GM21360 (cell line): ENCODE data around the gene SERPINB7.
"Not testable (repeated sequence)": the region's sequence is repeated elsewhere in the genome, so short reads cannot be mapped to it uniquely, and the experiment has no call there.

Experiments
- ATAC-seq: cut with Tn5 transposase; IDR thresholded peaks from one replicate; pipeline ENCODE4 v1.9.1; 2021; ENCODE audit warnings: mild to moderate bottlenecking, moderate library complexity; ENCODE audit not compliant: unreplicated experiment

The SERPINB7 gene, protein sequence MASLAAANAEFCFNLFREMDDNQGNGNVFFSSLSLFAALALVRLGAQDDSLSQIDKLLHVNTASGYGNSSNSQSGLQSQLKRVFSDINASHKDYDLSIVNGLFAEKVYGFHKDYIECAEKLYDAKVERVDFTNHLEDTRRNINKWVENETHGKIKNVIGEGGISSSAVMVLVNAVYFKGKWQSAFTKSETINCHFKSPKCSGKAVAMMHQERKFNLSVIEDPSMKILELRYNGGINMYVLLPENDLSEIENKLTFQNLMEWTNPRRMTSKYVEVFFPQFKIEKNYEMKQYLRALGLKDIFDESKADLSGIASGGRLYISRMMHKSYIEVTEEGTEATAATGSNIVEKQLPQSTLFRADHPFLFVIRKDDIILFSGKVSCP

DNA sequence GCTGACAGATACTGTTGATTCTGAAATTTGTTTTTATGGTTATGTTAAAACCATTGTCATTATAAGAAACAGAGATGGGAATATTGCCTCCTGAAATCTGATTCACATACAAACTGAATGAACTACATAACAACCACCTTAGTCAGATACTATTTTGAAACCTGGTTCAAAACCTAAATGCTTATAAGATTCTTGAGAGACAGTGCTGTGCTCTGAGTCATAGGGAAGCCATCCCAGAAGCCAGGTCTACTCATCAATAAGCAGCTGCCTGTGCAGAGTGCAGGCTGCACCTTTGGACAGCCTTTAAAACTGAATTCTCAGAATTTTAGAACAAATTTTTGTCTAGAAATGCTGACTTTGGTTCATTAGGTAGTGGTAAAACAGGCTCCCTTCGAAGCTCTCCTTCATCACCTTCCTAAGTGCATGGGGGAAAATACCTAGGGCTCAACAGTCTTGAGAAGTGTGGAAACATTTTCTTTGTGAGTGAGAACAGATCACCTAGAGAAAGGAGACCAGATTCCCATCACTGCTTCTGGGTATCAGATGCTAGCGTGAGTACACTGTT, at the start of gene SERPINB7:
Gene SERPINB7, plus strand, starts transcription at position 253 of the 565 bp plus-strand sequence. CDS start 6,955 bp downstream, outside the sequence.
- ATAC-seq = no peak

DNA sequence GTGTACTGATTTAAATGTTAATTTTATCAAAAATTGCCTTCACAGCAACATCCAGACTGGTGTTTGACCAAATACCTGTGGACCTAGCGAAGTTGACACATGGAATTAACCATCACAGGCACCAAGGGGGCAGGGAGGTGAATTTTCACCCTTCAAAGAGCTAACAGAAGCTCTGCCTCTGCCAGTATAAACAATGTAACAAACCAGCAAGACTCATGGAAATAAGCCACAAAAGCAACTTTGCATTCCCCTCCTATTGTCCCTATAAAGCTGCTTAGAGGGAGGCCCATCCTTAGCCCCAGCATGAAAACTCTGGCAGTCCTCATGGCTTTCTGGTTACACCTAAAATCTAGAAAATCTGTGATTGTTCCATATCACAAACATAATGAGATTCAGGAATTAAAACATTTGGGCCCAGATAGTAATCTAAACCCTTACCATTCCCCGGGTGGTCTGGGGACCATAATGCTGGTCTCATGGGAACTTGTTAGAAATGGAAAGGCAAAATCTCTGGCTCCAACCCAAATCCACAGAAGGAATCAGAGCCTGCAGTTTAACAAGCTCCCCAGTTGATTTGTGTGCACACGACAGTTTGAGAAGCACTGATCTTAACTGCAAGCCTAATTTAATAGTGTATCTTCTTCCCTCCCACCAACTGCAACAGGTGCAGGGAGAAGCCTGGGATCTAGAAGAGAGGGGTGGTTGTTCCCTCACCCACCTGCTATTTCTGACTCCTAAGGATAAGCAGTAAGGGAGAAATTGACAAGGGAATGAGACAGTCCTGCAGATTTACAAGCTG, 49.3 kb upstream of the SERPINB7 start:
- no peak for ATAC-seq

DNA sequence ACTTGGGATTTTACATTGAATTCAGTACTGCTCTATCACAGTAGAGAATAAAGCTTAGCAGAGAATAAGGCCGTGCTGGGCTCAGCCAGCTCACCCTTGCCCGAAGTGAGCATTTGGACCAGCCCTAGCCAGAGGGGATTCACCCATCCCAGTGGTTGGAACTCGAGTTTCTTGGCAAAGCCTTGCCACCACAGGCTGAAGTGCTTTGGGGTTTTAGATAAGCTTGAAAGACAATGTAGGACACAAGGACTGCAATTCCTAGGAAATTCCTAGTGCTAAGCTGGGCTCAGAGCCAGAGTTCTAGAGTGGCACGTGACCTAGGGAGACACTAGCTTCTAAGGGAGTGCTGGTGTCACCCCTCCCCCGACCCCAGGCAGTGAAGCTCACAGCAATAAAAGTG, 44.4 kb upstream of the SERPINB7 start:
- ATAC-seq = no peak

DNA sequence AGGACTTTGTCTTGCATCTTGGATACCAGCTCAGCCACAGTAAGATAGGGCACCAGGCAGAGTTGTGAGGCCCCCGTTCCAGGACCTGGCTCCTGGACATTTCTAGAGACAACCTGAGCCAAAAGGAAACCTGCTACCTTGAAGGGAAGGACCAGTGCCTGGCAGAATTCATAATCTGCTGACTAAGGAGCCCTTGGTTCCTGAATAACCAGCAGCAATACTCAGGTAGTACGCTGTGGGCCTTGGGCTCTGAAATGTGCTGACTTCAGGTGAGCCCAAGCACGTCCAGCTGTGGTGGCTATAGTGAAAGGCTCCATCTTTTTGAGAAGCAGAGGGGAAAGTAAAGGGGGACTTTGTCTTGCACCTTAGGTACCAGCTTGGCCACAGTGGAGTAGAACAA, 44.0 kb upstream of the SERPINB7 start:
- no peak for ATAC-seq

DNA sequence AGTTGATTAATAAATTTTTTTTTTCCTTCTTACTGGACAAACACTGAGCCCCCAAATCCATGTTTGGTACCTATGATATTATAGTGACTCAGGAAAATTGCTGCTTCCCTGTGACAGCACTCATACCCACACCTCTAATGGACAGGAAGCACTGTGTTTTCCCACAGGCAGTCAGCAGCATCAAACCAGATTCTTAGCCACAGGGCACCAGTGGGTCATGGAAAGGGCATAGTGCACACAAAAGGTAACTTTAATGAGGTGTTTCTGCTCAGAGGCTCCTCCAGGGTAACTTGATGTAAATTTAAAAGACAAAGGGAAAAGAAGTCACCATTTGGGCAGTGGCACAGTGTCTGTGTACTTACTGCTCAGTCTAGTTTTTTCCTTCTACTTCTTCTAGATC, 38.3 kb upstream of the SERPINB7 start:
- ATAC-seq = no peak

DNA sequence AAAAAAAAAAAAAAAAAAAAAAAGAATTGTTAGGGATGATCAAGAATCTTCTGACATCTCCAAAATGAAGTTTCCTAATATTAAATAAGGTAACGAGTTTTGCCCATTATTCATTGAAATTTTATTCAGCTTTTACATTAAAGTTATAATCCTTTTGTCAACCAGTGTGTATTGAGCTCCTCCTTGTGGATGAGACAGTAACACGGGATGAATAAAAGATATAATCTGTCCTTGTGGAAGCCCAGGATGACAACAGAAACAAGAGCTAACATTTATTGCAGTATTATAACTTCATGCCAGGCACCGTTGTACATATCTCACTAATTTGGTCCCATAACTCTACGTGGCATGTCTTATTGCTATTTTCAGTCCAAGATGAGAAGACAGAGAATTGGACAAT, 33.4 kb upstream of the SERPINB7 start:
- ATAC-seq = no peak

DNA sequence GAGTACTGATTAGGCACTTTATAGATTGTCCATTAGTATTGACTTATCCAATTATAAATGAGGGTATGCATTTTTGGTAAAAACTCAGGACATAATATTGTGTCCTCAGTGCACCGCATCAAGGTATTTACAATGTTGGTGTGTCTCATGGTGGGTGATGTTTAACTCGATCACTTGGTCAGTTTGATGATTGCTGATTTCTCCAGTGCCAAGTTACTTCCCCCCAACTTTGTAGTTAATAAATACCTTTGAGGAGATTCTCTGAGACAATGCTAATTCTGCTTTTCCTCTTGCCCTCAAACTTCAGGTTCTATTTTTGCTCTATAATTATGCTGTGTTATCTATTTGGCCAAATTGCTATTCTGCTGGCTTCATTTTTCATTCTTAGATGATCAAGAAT, 28.2 kb upstream of the SERPINB7 start:
- ATAC-seq = no peak

DNA sequence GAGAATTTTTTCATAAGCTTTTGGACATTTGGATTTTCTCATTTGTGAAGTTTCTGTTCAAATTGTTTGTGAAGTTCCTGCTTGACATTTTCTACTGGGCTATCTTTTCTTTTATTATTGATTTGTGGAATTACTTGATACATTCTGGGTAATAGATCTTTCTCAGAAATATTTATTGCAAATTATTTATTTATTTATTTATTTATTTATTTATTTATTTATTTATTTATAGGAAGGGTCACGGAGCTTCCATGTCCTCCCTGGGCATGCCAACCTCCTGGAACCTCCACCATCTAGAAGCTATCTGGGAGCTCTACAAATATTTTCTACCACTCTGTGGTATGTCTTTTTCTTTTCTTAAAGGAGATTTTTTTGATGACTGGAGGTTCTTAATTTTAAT, 25.7 kb upstream of the SERPINB7 start:
- ATAC-seq = no peak

DNA sequence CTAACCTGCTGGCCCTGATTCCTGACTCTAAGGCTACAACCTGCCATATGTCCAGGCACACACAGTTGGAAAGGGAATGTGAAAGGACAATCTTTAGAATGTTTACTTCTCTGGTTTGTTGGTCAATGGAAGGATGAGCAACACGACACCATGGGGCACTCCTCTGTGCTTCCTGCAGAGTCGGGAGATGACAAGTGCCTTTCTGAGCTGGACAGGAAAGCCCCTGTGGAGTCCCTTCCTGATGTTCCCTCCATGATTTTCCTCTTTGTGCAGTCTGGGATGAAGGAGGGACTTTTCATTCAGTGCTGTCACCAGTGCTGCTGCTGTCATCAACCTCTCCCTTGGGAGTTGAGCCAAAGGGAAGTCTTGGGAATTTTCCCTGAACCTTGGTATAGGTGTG, 22.6 kb upstream of the SERPINB7 start:
- ATAC-seq = no peak

DNA sequence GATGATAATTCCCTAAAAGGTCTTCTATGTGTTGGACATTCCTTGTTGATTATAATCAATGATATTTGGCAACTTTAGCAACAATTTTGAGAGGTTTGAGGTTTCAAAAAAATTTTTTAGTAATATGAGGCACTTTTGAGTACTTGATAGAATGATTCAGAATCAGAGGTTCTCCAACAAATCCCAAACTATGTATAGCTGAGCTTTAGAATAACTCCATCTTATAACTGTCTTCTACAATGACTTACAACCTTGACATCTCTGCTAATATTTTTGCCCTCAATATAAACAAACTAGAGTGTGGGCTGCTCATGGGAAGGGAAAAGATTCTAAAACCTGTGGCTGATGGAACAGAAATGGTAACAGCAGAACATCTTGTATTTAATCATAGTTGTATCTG, 21.5 kb upstream of the SERPINB7 start:
- ATAC-seq = no peak

DNA sequence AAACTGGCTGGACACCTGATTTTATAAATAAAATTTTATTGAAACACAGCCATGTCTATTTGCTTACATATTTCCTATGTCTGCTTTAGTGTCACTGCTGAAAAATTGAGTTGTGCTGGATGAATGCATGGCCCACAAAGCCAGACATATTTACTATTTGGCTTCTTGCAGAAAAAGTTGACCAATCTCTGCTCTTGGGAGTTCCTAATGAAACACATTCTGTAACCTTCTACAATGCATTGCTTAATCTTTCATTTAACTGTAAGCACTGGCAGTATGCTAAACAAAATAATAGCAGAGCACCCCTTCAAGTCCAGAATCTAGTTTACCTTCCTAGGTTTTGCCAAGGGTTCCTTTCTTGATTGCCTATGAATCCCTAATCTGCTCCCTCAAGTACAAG, 17.7 kb upstream of the SERPINB7 start:
- ATAC-seq = no peak

DNA sequence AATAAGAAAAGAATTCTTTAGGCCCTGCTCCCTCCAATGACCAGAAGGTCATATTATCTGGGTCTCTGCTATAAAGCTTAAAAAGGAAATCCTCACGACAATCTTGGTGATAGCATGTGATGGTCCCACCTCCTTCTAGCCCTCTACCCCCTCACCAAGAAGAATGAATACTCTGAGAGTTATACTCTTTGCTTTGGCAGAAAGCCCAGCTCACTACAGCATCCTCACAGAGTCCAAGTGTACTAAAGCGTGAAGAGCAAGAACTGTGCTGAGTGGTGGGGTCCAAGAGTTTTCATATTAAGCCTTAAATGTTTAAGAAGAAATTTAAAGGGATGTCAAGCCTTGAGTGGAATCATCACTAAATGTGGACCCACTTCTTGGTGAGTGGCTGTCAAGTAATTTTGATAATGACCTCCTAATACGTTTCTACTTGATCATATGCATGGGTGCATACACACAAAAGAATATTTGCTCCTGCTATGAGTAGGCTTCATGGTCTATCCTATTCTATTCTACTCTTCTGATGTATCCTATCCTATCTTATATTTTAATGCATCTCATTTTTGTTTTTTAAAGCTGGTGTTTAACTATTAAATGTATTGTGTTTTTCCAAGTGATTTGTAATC, 16.5 kb upstream of the SERPINB7 start:
- ATAC-seq = no peak

DNA sequence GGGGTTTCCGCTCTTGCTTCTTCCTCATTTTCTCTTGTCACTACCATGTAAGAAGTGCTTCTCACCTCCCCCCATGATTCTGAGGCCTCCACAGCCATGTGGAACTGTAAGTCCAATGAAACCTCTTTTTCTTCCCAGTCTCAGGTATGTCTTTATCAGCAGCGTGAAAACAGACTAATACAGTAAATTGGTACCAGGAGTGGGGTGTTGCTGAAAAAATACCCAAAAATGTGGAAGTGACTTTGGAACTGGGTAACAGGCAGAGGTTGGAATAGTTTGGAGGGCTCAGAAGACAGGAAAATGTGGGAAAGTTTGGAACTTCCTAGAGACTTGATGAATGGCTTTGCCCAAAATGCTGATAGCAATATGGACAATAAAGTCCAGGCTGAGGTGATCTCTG, 15.4 kb upstream of the SERPINB7 start:
- ATAC-seq = not testable (repeated sequence)

DNA sequence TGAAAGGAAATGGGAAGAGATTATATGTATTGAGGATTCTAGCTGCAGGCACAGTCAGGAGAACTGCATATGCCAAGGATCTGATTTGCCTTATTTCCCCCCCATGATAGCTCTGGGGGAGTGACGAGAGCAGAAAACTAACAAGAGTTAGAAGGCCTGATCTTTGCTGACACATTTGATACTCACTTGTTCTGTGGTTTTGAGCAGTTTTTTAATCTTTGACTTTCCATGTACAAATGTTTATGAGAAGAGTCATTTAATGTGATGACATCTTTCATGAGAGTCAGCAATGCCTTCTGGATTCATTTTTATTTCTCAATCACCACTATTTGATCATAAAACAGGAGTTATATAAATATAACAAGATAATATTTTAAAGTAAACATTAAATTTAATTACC, 12.7 kb upstream of the SERPINB7 start:
- ATAC-seq = no peak

DNA sequence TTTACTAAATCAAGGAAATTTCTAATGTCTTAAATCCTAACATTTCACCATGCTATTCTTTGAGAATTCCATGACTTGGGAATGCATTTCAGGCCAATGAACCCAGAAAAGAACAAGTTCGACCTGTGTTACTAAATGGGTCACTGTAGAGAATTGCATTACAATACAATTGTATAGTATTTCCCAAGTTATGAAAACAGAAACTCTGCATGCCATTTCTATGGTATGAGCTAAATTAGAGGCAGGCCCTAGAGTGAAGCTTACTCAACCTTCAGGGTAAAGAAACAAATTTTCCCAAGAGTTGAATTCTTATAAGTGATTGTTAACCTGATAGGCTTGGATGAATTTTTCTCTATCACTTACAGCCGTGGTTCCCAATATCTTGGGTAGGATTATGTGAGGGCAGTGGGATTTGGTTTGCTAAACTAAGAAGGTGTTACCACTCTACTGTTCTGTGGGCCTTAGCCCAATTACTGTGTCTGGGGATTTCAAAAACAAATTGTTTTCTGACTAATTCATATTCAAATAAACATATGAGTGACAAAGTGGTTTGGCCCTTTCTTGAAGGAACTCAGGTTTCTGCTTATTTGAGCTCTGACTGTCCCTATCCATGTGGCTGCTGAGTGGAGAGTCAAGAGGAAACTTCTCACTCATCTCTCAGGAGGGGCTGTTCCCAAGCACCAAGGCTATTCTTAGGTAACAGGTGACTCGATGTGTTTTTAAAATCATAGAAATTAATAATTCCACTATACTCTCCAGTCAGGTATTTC, 11.2 kb upstream of the SERPINB7 start:
- ATAC-seq = no peak

DNA sequence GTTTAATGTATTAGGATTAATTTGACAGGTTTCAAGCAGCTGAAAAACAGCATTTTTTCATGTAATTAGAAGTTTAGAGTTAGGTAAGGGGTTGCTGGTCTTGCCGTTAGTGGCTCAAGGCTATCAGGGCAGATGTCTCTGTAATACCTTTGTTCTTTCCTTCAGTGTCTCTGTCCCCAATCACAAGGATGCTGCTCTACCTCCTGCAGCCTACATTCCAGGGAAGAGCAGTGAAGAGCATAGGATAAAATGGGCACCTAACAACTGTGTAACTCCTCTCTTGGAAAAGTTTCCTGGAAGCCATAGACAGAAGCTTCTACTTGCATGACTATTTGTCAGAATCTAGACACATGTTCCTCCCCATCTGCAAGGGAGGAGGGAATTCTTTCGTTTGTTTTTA, 9.4 kb upstream of the SERPINB7 start:
- no peak for ATAC-seq

DNA sequence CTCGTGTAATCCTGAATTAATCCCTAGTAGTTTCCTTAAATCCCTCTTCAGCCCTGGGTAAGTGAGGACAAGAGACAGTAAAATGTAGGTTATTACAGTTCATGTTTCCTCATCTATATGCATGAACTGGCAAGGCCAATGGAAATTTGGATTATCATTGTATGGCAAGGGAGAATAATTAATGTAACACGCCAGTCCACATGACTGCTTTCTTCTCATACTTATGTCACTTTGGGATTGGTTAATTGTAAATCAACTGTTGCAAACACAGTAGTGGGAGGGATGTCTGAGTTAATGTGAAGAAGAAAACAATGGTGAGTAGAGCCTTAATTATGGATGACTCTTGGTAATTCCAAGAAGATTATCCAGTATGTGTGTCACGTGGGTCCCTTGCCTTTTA, 1.7 kb upstream of the SERPINB7 start:
- ATAC-seq = no peak

DNA sequence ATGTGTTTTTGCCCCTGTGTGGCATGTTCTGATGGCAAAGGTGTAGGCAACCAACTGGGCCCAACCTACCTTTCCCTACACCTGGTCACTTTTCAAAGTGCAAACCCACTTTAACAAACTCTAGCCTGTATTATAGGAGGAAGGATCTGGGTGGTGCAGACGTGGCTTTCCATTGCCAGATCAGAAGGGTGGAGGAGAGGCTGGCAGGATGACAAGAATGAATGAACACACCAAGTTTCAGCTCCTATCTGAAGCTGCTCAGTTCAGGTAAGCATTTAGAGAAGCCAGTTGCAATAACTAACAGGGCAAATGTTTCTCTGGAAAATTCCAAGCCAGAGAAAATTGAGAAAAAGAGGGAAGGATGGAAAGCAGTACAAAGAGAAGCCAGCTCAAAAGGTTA, 707 bp upstream of the SERPINB7 start:
- no peak for ATAC-seq

DNA sequence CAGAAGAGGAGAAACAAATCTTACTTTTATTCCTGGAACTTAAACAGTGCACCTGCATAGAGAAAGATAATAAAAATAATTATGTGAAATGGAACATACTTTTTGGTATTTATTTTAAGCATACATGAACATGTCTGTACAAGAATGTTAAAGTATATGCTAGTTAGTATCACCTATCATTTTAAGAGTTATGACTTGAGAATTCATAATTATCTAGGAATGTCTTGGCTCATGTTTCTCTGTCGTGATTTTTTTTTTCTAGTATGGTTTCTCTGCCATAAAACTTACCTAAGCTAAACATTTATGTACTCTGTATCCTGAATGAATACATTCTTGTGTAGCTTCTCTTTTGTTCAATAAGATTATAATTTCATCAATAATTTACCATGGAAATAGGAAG, 4.2 kb downstream of the SERPINB7 start:
- no peak for ATAC-seq

DNA sequence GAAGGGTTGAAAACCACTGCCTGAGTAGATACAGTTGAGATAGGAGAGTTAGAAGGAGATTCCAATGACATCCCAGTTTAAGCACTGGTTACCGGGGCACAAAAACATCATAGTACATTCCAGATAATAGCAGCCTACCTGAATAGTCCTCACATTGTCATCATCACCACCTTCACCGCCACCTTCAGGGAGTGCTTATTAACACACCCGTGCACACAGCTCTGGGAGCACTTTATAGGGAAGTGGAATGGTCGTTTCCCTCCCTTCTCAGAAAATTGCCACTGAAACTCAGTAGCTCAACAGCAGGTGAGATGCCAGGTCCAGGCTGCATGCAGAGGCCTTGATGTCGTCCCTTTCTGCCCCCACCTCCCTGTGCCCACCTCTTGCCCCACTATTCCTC, 8.2 kb downstream of the SERPINB7 start:
- ATAC-seq = peak; percentile 63
